Amniotic stem cell (primary cell): ENCODE results near the gene EXO1.
"Not testable (repeated sequence)": the region's sequence is repeated elsewhere in the genome, so short reads cannot be mapped to it uniquely, and the experiment has no call there.

Source experiments
- DNase-seq: peaks from one replicate; lab custom pipeline; 2025; lab: John Stamatoyannopoulos, UW

EXO1 gene

DNA sequence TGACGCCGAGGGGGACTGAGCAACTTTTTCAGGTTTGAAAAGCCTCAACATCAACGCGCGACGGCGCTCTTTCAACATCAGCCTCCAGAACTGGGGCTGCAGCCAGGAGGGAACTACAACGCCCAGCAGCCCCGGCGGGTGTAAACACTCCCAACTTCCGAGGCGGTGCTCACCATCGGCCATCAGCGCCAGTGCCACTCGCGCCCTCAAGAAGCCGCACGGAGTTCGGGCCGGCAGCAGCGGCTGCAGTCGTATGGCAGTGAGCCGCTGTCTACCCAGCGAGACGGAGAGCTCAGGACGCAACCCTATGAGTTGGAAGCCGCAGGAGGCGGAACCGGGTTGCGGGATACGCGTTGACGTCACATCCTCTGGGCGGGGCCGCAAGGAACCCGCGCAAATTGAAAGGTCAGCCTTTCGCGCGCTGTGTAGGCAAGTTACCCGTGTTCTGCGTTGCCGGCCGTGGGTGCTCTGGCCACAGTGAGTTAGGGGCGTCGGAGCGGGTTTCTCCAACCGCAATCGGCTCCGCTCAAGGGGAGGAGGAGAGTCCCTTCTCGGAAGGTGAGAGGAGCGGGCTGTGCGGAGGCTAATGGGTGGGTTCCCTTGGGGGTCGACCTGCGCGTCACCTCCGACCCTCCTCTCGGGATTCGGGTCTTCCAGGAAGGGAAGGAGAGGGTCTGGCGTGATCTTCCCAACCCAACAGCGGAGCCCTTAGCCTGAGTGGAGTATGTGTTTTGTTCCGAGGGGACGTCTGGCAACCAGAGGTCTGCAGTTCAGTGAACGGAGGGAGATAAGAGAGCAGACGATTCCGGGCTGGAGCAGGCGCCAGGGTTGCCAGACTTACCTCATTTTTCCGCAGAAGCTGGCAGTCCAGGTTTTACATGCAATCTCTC, at the start of gene EXO1:
EXO1 (plus strand) TSS at position 409 of the 890 bp plus-strand sequence. CDS start 2,222 bp downstream, outside the sequence.
- peak; percentile 89 for DNase-seq

DNA sequence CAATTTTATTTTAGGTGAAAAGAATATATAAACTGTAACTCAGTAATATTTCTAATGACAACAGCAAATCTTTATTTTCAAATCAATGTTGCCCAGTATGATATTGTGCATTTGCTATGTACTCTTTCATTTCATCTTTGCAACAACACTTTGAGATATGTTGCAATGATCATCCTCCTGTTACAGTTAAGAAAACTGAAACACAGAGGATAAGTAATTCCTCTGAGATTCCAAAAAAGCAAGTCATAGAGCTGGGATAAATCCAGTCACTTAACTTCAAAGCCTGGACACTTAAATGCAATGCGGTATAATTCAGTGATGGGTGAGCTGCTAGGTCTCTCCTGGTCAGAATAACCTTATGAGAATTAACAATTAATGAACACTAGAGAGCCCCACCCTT, 48.6 kb upstream of the EXO1 start:
- peak; percentile 20 for DNase-seq

DNA sequence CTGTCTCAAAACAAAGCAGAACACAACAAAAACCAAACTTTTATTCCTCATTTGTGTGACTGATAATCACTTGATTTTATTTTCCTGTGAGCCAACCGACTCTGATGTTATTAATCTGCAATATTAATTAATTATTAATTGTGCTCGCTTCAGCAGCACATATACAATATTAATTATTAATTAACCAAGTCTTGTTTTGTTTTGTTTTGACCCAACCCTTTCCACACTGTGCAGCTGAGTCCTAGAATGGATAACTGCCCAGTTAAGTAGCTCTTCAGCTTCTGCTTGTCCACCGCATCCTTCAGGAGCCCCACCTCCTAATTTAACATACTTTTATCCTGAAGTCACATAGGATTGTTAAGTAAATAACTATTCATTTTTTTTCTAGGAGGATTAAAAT, 47.4 kb upstream of the EXO1 start:
- DNase-seq = no peak

DNA sequence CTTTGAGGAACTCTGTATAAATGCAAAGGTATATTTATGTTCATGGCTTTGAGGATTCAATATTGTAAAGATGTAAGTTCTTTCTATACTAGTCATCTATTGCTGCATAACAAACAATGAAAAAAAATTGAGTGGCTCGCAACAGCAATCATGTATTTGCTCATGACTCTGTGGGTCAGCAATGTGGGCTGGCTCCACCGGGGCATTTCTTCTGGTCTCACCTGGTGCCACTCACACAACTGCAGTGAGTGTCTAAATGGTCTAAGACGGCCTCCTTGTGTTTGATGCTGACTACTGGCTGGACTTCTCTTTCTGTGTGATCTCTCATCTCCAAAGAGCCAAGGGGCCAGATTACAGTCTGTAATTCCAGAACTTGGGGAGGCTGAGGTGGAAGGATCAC, 45.1 kb upstream of the EXO1 start:
- no peak for DNase-seq

DNA sequence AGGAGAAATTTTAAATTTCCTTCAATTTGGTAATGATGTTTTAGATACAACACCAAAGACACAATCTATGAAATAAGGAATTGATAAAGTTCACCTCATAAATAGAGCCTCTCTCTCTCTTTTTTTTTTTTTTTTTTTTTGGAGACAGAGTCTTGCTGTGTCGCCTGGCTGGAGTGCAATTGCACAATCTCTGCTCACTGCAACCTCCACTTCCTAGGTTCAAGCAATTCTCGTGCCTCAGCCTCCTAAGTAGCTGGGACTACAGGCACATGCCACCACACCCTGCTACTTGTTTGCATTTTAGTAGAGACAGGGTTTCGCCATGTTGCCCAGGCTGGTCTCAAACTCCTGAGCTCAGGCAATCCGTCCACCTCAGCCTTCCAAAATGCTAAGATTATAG, 43.3 kb upstream of the EXO1 start:
- not testable (repeated sequence) for DNase-seq

DNA sequence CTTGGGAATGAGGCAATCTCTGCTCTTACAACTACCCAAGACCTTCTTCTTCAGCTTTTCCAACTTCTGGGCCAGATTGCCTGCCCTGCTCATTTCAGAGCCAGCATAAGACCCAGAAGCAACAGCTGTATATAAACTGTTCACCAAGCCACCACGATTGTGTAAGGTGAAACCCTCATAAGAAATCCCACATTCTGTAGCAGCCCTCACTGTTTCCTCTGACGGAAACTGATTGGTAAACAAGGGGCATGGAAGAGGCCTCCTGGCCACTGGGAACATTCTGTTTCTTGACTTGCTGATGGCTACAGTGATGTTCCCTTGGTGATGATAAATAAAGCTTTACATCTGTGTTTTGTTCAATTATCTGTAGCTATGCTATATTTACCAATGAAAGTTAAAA, 39.7 kb upstream of the EXO1 start:
- no peak for DNase-seq

DNA sequence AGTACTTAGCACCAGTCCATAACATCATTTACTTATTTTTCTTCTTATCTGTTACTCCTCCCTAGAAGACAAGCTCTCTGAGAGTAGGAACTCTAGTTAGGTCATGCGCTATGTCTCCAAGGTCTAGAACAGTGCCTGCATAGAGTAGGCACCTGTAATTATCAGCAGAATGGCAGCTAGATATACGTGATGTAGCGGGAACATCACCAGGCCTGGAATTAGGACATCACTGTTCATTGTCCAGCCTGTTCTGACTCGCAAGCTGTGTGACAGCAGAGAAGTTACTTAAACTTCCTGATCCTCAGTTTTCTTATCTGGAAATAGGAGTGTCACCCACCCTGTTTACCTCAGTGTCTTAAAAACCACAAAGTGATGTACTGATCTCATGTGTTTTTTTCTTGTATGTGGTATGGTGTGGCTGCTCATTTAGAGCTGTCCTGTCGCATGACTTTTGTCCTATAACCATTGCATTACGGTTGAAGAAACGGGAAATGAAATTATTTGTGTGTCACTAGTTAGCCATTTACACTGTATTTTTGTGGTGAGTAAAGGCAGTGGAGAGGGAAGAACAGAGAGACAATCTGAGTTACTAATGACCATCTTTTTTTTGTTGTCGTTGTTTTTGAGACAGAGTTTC, 37.1 kb upstream of the EXO1 start:
- DNase-seq = no peak

DNA sequence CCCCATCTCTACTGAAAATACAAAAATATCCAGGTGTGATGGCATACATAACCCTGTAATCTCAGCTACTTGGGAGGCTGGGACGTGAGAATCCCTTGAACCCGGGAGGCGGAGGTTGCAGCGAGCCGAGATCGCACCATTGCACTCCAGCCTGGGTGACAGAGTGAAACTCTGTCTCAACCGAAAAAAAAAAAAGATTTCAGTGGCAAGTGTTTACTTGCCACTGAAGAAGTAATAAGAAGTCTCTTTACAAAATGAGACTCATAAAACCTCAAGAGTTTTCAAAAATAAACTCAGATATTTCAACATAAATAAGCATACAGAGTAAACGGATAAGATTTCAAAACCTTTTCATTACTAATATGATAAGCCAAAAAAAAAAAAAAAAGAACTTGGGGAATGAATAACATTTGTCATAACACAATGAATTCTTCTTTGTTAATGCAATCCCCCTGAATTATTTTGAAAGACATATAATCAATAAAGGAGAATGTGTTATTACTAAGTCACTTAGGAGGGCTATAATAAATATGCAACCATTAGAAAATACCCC, 34.2 kb upstream of the EXO1 start:
- no peak for DNase-seq

DNA sequence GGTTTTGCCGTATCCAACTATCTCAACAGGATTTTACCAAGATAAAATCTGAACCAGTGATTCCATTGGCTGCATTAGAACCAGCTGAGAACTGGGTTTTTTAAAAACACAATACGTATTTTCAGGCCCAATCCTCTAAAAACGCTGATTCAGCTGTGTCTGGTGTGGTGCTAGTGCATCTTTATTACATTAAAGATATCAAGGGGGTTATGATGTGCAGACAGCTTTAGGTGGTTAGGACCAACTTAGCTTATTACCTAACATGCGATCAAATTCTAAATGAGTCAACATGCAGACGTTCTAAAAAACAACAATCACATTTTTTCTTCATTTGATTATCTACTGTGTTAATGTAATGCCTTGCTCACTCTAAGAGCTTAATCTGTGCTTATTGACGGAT, 32.0 kb upstream of the EXO1 start:
- no peak for DNase-seq

DNA sequence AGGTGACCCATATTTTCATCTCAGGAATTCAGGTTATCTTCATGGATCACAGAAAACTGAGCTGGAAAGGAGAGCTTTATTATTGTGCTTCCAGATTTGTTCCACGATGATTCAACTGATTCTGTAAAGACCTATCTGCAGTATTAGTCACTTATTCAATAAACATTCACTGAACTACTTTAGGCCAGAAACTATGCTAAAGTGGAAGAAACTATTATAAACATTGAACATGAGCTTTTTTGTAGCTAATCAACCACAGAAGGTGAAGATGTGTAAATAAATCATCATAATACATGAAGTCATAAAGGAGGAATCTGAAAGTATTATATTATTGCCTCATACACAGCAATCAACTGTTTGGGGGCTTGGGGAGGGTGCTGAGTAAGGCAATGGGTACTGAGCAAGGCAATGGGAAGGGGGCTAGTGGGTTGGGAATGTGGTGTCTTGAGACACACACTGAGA, 30.6 kb upstream of the EXO1 start:
- peak; percentile 41 for DNase-seq

DNA sequence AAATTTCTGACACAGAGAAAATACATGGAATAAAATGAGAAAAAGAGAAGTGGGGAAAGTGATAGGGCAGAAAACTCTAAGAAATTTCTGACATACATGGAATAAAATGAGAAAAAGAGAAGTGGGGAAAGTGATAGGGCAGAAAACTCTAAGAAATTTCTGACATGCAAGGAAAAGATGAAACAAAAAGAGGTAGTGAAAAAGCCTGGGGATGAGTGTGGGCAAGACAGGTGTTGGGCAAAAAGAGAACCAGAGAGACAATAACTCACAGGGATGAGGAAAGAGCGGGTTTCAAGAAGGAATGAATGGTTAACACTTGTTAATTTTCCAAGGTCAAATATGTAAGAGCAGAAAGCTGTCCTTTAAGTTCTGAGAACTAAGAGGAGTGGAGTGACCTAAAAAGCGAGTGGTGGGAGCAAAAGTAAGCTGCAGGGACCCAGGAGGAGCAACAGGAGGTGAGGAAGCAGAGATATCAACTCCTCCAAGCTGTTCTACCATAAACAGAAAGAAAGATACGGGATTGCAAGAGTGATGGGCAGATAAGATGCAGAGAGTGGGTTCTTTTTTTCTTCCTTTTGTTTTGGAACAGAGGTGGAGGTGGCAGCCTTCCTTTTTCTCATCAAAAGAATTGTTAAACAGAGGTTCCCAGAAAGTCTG, 29.9 kb upstream of the EXO1 start:
- DNase-seq = no peak

DNA sequence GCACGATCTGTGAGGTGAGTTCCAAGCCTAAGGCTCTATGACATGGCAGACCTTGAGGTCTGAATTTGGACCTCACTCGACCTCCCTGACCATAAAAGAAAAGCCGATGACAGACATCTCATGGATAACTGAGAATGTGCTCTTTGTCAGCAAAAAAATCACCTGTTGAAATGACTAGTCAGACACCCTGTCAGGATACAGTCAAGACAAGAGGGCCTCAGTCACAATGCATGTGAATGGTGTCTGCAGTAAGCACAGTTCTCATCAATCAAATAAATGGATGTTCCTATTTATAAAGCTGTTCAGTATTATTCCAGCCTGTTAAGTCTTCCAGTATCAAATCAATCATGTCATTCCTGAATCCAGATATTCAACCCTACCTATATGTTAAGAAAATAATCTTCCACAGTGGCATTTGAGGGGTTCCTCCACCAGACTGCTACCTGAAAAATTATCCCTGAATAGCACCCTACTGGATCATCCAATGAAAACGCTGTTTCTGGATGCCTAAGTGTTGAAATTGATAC, 28.6 kb upstream of the EXO1 start:
- no peak for DNase-seq

DNA sequence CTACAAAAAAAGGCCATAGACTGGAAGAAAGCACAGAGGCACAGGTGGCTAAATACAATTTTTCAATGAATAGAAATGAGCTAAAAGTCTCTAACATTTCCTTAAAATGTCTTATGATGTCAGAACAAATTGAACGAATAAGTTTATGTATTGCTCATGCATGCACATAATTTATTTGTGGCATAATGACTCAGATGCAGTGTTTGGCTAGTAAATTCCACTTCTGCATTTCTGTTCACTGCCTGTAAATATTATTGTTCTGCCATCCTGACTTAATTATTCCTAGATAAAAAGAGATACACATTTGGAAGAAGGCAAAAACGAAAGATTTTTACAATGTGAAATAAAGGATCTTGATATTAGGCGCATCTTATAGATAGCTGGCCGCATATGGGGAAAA, 26.6 kb upstream of the EXO1 start:
- no peak for DNase-seq

DNA sequence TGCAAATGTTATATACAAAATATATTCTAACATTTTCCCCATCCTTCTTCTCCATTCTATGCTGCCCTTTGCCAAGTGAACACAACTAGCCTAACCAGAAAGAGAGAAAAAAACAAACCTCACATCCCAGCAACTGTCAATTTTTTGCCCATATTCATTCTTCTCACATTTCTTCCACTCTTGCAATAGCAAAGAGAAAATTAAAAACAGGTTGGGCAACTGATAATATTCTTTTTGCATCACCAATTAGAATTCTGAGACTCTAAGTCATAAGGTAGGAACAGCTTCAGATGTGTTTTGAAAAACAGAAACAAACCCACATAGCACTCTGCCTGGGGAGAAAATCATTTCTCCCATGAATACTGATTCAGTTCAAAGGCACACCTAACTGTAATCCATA, 25.2 kb upstream of the EXO1 start:
- no peak for DNase-seq

DNA sequence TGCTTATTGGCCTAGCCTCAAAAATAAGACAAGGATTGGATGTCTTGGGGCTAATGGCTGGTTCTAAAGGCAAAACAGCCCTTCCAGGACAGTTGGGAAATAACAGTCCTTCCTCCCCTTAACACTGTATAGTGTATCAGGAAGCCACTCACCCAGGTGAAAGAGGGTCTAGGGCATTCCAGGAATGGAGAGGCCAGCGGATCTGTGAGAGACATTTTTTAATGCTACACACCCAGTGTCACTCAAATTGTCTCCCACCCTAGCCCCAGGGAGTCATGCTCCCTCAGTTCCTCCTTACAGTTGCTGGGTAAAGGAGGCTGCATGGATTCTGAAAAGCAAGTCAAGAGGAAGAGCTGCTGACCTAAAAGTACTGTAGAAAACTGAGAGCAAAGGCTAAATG, 24.1 kb upstream of the EXO1 start:
- no peak for DNase-seq

DNA sequence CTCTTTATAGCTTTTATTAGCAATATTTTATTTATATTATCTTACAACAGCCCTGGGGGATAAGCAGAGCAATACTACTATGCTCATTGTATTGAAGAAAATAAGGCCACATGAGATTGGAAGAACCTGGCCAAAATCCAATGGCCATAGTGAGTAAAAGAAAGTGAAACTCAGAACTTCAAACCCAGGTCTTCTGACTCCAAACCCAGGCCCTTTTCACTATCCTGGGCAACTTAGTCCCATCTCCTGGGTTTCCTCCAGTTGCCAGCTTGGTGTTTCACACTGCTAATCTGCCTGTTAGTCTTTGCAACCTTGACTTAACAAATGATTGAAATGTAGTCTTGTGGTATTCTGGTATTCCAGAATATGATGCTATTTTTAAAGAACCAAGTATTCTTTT, 22.4 kb upstream of the EXO1 start:
- peak; percentile 10 for DNase-seq

DNA sequence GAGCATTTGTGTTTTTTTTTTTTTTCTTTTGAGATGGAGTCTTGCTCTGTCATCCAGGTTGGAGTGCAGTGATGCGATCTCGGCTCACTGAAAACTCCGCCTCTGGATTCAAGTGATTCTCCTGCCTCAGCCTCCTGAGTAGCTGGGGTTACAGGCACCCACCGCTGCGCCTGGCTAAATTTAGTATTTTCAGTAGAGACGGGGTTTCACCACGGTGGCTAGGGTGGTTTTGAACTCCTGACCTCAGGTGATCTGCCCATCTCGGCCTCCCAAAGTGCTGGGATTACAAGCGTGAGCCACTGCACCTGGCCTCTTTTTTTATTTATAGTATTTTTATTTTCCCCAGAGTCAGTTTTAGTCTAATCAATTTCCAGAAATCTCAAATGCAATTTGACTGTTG, 21.4 kb upstream of the EXO1 start:
- DNase-seq = not testable (repeated sequence)

DNA sequence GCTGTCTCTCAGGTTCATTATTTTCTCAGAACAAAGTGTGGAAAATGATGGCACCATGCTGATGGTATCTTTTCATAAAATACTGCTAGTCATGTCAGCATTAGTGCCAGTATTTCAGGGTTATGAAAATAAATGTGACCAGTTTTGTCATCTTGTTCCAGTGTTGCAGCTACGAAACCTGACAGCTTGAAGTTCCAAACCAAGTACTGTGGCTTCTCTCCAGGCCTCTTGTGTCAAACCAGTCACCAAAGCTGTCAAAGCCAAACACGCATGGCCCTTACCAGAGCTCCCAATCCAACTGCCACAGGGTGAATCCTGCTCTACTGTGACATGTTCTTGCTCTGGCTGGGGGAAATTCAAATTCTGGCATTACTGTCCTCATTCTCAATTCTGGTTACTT, 20.7 kb upstream of the EXO1 start:
- no peak for DNase-seq

DNA sequence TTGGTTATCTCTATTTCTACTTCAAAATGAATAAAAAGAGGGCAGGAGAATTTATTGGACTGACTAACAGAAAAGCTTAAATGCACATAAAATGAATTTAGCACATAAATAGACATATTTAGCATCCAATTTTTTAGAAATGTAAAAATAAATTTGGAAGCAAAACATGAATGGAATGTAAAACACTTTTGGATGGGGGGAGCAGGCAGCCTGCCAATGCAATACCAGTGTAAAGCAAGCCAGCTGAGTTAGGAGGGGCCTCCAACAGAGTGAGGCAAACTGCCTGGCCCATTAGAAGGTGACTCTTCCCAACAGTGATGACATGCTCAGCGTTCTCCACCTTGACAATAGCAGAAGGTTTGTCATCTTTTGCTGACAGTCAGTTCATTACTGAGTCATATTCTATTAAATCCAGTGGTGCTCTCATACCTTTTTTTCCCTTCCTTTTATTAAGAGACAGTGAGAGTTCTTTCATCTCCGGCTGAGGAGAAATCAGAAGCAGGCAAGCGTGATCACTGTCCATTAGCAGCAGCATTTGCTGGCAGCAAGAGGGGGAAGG, 19.5 kb upstream of the EXO1 start:
- DNase-seq = no peak

DNA sequence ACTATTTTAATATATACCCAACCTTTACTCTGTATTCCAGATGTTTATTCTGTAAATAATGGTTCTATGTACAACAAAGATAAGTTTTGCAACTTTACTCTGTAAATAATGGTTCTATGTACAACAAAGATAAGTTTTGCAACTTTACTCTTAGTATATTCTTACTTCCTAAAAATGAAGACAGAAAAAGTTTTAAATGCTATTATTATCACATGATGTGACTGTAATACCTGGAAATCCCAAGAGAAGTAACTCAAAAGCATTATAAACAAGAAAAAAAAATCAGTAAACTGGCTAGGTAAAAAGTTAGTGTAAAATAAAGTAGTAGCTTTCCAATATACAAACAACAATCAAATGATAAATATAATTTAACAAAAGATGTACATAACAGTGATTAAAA, 18.5 kb upstream of the EXO1 start:
- DNase-seq = no peak

DNA sequence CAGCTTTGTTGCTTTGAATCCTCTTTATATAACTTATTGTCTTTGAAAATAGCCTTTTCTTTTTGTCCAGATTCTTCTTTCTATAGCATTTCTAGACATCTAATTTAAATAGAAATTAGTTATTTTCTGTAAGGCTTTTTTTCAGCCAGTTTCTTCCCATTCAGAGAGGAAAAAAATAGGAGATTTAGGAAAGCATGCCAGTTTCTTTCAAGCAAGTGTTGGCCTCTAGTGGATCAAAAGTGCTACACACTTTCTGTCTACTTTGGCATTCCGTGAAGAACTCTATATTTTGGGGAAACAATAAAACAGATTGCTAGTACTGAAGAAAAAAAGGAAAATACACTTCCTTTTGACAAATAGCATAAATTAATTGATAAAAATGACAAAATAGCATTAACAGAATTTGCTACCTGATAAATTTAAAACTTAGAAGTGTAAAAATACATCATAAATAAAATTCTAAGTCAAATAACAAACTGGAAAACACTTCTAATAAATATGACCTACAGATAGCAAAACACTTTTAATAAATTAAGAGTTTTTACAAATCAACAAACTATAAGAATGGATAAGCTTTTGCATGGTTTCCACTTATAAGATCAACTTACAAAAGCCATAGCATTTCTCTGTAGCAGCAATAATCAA, 13.1 kb upstream of the EXO1 start:
- DNase-seq = peak; percentile 59

DNA sequence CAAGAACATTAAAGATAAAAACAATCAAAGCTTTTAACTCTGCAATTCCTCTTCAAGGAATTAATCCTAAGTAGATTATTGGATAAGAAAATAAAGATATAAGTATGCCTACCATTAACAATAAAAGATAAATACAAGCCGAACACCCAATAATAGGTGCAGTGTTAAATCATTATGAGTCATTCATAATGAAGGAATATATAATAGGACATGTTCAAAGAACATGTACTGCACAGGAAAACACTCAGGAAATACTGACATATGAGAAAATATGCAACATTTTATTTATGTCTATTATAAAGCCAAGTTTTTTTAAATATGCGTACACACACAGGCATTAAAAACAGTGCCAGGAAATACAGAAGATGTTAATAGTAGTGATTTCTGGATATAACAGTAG, 11.1 kb upstream of the EXO1 start:
- no peak for DNase-seq
